Activated CD4-positive, alpha-beta T cell treated with anti-CD3 and anti-CD28 coated beads, Interleukin-2, Interleukin-4, amounts not matched to agents 100 ng/mL and 50 ng/mL, durations not matched to agents 16 hours and 8 hours (primary cell): ENCODE data around the gene ZNF331.

Experiments used
- DNase-seq: peaks from one replicate; pipeline ENCODE4 v3.0.0-alpha.2; 2020; ENCODE audit warnings: low spot score

The ZNF331 gene

DNA sequence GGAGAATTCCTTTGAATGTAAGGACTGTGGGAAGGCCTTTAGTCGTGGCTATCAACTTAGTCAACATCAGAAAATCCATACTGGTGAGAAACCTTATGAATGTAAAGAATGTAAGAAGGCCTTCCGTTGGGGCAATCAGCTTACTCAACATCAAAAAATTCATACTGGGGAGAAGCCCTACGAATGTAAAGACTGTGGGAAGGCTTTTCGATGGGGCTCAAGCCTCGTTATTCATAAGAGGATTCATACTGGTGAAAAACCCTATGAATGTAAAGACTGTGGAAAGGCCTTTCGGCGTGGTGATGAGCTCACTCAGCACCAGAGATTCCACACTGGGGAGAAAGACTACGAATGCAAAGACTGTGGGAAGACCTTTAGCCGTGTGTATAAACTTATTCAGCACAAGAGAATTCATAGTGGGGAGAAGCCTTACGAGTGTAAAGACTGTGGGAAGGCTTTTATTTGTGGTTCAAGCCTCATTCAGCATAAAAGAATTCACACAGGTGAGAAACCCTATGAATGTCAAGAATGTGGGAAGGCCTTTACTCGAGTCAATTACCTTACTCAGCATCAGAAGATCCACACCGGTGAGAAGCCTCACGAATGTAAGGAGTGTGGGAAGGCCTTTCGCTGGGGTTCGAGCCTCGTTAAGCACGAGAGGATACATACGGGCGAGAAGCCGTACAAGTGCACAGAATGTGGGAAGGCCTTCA lies 39.2 kb downstream of the ZNF331 start:
- DNase-seq: no peak

DNA sequence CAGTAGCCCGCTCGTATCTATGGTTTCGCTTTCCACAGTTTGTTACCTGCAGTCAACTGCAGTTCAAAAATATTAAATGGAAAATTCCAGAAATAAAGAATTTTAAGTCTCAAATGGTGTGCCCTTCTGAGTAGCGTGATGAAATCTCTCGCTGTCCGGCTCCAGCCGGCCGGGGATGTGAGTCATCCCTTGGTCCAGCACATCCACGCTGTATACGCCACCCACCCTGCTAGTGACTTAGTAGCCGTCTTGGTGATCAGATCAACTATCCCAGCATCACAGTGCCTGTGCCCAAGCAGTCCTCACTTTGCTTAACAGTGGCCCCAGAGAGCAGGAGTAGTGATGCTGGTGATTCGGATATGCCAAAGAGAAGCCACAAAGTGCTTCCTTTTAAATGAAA lies 40.0 kb downstream of the ZNF331 start:
- DNase-seq: no peak

DNA sequence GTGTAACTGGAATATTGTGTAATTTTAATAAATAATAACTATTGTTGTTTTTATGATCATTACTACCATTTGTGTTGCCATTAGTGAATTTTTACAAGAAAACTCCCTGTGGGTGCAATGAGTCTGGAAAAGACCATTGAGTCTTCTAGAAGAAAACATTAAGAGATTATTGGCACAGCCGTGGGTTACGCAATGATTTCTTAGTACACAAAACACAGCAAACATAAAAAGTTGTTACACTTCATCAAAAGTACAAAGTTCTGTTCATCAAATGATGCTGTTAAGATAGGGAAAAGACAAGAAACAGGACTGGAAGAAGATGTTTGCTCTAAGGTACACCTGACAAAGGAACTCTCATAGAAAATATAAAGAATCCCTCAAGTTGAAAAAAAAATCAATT lies 41.6 kb downstream of the ZNF331 start:
- DNase-seq: no peak

DNA sequence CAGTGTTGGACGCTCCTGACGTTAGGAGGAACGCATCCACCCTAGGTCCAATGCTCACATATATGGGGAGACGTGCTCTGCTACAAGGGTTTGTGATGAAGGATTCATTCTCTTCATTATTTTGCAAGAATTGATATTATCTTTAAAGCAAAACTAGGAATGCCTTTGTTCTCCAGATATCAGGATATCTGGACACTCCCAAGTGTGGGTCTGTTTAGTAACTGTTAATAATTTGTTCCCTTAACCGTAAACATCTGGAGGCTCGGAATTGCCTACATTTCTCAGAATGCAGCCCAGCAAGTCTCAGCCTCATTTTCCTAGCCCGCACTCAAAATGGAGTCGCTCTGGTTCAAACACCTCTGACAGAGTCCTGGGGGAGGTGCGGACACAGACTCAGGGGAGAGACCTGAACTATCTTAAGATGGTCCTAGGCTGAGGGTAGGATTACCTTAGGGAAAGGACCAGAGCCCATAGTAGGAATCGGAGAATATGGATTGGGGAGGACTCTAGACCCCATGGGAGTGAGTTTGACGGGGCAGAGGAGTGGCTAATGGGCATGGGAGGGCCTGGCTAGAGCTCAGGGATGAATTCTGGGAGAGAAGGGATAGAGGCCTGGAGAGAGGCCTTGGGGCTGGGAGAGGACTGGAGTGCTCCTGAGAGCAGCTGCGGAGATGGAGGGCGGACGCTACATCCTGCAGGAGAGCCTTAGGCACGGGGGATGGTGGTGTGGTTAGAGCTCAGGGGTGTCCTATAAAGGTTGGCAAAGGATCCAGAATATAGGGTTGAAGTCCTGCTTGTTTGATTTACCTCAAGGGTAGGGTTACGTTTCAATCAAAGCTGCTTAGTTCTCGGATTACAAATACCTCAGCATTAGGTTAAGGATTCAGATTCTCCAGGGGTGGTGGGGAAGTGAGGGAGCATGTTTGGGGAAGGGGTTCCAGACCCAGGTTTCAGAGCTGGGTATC lies 43.2 kb downstream of the ZNF331 start:
- DNase-seq: no peak

DNA sequence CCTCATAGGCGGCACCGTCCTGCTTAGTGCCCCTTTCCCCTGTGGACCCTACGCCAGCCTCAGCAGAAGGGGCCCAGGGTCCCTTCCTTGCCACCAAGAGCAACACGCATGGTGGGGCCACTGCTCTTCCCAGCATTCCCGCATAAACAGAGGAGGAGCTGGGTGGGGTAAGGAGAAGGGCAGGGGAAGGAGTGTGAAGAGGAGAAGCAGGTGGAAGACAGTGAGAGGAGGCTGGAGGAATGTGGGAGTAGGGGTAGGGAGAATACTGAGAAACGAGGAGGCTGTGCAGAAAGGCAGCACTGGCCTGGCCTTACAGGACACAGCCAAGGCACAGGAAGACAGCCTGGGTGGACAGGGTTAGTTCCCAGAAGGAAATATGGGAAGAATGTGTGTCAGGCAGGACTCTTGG lies 43.9 kb downstream of the ZNF331 start:
- DNase-seq: no peak

DNA sequence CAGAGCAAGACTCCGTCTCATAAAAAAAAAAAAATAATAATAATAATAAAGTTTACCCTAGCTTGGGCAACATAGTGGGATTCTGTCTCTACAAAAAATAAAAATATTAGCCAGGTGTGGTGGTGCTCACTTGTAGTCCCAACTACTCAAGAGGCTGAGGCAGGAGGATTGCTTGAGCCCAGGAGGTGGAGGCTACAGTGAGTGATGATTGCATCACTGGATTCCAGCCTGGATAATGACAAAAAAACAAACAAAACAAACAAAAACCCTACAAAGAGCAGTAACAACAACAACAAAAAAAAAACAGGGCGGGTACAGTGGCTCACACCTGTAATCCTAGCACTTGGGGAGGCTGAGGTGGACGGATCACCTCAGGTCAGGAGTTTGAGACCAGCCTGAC lies 45.2 kb downstream of the ZNF331 start:
- no peak for DNase-seq

DNA sequence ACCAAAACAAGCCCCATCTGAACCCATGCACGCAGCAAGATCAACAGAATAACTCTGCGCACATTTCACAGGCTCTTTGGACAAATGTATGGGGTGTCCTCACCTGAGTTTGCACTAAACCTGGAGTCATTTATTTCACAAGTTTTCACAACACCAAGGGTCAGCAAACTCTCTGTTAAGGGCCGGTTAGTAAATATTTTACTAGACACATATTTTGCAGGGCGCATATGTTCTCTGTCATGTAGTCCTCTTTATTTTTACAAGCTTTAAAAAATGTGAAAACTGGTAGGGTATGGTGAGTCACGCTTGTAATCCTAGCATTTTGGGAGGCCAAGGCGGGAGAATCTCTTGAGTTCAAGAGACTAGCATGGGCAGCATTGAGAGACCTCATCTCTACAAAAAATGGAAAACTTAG lies 48.3 kb downstream of the ZNF331 start:
- DNase-seq: no peak

DNA sequence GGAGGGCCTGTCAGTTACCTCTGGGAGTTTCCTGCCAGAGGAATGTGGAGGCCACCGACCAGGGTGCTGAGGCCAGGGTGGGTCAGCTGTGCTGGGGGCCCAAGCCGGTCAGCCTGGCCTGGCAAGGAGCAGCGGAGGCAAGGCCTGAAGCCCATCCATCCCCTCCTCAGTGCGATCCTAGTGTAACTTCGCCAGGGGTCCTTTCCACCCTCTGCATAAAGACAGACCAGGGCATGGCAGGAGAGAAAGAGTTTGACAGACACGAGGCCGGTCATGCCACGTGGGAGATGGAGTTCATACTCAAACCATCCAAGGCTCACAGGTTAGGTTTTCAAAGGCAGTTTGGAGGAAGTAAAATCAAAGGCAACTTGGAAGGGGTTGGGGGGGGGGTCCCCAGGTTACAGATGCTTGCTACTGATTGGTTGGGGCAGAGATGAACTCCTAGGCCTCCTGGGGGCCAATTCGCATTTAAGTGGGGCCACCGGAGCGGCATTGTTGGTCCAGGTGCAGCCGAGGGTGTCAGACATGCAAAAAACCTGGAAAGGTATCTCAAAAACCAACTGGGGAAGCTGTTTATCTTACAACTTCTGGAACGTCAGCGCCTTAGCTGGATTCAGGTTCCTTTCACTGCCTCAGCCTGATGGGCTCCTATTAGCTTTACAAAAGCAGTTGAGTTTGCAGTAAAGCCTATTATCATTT lies 57.0 kb downstream of the ZNF331 start:
- DNase-seq: no peak

DNA sequence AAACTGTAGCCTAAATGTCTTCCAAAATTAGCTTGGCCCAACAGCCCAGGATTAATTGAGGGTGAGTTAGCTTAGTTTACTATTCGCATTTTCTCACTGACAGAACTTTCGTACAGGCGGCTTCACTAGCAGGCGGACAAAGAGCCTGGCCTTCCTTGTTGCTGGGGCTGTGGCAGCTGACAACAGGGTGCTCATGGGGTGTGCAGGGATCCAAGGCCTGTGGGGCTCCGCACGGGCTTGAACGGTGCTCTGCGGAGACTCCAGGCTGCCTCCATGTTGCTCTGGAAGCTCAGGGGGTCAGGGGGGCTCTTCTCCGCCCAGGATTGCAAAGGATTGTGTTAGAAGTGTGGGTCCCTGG lies 57.5 kb downstream of the ZNF331 start:
- no peak for DNase-seq

DNA sequence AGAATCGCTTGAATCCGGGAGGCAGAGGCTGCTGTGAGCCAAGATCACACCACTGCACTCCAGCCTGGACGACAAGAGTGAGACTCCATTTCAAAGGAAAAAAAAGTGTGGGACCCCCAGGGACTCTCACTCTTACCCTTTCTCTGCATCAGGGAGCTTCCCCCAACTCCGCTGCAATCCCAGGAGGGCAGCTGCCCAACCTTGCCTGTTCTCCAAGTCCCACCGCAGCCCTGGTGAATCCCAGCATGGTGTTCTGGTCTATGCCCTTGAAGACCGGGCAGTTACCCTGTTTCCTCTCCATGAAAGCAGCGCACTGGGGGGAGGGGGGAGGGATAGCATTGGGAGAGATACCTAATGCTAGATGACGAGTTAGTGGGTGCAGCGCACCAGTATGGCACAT lies 58.1 kb downstream of the ZNF331 start:
- no peak for DNase-seq

DNA sequence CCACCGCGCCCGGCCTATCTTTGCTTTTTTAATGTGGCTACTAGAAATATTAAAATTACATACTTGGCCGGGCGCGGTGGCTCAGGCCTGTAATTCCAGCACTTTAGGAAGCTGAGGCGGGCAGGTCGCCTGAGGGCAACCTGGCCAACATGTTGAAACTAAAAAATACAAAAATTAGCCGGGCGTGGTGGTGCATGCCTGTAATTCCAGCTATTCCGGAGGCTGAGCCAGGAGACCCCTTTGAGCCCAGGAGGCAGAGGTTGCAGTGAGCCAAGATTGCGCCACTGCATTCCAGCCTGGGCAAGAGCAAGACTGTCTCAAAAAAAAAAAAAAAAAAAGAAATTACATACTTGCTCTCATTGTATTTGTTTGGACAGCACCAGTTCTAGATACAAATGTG lies 59.1 kb downstream of the ZNF331 start:
- no peak for DNase-seq

DNA sequence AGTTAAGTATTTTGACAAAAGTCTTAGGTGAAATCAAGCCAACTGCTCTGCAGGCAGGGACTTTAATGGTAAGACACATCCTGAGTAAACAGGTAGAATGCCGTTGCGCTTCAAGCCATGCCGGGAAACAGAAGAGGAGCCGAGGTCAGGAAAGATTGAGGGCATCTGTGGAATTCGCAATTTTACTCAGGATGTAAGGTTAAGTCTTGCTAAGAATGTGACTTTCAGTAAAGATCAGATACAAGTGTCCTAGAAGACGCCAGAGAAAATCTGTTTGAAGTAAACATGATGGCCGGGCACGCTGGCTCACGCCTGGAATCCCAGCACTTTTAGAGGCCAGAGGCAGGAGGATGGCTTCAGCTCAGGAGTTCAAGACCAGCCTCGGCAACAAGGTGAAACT lies 60.4 kb downstream of the ZNF331 start:
- DNase-seq: no peak

DNA sequence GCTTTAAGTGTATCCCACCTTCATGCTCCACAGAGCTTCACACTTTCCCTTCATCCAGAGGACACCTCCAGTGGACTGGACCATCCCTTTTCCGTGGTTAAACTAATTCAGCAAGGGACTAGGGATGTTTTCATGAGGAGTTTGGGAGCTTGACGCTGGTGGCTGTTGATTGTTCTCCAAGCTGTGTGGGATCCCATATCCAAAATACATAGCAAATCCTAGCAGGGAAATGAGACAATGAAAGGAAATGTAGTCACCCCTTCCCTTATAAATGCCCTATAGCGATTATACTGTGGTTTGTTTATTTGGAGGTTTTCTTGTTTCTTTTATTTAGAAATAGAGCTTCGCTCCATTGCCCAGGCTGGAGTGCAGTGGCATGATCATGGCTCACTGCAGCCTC lies 62.3 kb downstream of the ZNF331 start:
- DNase-seq: no peak

DNA sequence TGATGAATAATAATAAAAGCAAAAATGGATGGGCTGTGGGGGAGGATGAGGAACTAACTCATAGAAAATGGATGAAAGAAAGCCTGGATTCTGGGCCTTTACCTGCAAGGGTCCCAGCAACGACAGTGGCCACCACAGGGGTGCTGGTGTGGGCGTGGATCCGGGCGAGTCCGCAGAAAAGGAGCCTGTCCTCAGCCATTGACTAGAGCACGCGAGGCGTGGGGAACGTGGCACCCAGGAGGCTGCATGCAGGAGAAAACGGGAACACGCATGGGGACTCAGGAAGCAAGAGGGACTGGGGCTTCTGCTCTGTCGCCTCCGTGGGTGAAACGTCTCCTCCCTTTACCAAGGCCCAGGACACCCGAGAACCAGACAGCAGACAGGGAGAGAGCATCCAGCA lies 68.1 kb downstream of the ZNF331 start:
- DNase-seq: no peak

DNA sequence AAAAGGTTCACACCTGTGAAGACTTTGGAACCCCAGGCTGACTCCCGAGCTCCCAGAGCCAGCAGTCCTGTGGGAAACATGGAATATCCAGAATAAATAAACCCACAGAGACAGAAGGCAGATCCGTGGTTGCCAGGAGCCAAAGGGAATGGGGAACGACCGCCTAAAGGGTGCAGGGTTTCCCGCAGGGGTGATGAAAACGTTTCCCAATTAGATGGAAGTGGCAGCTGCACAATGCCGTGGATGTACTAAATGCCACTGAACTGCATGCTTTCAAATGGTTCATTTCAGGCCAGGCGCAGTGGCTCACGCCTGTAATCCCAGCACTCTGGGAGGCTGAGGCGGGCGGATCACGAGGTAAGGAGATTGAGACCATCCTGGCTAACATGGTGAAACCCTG lies 70.4 kb downstream of the ZNF331 start:
- DNase-seq: no peak

DNA sequence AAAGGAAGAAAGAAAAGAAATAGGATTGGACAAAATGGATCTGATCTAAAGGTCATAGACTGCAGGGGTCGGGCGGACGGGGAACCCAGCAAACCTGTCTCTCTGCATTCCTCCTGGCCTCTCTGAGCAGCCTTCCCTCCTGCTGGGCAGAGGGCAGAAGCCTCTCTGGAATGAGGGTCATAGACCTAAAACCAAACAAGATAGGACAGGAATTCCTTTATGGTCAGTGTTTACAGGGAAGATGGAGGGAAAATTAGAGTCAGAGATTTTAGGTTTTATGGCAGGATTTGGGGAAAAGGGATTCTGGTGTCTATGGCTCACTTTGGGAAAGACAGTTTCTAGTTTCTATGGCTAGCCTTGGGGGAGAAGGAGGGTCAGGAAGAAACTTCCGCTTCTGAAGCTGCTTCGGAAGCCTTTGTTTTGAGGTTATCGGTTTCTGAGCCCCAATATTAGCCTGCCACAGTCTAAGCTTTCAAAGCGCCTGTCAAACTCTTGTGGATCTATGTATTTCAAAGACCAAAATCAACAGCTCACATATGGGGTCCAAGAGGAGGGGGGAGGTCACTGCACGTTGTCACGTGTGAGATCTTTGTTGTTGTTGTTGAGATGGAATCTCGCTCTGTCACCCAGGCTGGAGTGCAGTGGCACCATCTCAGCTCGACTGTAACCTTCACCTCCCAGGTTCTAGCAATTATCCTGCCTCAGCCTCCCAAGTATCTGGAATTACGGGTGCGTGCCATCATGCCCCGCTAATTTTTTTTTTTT lies 75.0 kb downstream of the ZNF331 start:
- no peak for DNase-seq

DNA sequence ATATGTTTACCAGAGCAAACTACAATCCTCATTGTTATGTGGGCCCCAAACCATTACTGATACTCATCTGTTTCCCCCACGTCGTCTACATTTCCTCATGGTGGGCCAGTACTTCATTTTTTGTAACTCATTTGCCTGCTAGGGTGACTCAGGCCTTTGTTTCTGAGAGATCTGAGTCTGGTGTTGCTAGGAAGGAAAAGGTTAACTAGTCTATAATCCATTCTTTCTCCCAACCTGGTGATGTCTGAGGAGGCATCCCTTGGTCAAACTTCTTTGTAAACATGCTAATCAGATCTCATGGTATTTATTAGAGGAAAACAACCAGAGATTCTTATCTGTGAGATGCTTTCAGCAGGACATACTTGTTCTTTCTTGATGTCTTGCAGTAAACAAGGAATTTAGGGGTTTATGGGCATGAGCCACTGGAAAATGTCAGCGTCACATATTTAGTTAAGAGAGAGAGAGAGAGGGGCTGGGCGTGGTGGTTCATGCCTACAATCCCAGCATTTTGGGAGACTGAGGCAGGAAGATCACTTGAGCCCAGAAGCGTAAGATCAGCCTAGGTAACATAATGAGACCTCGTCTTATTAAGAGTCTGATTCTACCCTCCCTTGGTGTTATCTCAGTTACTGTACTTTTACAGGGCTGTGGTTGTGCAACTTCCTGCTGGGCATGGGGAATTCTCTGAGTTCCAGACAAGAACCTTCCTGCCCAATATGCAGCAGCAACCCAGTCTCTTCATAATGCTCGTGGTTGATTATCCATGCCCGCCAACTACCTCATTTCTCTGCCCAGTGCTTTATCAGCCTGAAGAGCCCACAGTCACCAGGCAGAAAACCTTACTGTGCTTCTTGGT lies 84.2 kb downstream of the ZNF331 start:
- no peak for DNase-seq

DNA sequence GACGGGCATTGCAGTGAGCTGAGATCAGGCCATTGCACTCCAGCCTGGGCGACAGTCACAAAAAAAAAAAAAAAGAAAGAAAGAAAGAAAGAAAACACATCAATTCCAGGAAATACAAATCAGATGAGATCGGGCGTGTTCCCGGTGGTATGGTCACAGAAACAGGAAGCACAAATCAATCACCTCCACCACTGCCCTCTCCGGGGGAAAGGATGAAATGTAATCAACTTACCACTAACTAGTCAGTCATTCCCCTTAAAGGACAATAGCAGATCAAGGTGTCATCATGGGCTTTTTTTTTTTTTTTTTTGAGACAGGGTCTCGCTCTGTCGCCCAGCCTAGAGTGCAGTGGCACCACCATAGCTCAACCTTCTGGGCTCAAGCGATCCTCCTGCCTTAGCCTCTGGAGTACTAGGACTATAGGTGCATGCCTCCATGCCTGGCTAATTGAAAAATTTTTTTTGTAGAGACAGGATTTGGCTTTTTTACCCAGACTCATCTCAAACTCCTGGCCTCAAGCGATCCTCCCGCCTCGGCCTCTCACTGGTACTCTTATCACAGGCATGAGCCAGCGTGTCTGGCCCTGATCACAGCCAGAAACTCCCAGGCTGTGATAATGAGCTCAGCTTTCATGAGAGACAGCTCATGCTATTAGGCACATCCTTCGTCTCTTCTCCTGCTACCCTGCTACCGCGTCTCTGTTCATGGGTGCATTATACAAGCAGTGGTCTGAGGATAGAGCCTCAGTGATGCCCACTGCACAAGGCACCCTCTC lies 87.0 kb downstream of the ZNF331 start:
- DNase-seq: no peak

DNA sequence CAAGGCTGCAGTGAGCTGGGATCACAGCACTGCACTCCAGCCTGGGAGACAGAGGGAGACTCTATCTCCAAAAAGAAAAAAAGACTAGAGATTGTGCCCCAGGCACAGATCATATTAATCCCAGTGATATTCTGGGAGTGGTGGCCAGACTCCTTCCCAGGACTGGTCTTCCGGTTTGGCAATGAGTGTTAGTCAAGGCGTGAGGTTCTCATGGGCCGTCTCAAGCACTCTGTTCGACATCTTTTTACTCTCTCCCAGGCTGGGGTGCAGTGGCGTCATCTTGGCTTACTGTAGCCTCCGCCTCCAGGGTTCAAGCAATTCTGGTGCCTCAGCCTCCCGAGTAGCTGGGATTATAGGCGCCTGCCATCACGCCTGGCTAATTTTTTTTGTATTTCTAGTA lies 88.5 kb downstream of the ZNF331 start:
- DNase-seq: no peak

DNA sequence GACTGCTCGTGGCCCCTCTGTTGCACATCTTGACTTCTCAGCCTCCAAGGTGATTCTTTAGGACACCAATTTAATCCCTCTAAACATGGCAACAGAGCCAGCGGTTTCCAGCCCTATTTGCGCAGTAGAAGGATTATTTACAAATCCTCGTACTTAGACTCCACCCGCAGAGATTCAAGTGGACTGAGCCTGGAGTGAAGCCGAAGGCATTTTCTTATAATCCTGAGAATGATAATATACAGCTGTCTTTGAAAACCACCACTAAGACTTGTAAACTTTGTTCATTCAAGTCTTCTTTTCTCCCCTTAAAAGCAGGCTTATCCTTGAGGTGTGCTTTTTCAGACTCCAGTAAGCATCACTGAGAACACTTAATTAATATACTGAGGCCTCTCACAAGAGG lies 89.0 kb downstream of the ZNF331 start:
- DNase-seq: no peak
